GM19455 (cell line): ENCODE results near the gene FXN.
"Not testable (repeated sequence)": the region's sequence is repeated elsewhere in the genome, so short reads cannot be mapped to it uniquely, and the experiment has no call there.

Experiments
- ATAC-seq: cut with Tn5 transposase; IDR thresholded peaks from one replicate; pipeline ENCODE4 v1.9.1; 2021; ENCODE audit not compliant: unreplicated experiment

Gene FXN

DNA sequence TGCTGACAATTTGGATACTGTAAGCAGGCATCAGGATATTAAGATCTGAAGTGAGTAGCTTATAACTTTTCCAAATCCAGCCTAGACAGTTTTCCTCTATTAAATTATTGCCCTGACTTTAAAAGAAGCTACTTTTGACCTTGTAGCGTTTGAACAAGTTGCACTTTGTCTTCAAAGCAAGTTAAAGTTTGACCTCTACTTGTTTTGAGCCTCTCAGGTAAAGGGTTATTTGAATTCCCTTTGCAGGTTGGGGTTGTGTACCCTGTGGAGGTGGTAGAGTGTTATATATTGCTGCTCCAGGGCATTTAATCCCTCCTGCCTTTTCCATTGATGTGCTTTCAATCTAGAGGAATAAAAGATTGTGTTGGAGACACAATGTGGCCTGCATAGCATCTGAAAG, 30.1 kb downstream of the FXN start:
- no peak for ATAC-seq

DNA sequence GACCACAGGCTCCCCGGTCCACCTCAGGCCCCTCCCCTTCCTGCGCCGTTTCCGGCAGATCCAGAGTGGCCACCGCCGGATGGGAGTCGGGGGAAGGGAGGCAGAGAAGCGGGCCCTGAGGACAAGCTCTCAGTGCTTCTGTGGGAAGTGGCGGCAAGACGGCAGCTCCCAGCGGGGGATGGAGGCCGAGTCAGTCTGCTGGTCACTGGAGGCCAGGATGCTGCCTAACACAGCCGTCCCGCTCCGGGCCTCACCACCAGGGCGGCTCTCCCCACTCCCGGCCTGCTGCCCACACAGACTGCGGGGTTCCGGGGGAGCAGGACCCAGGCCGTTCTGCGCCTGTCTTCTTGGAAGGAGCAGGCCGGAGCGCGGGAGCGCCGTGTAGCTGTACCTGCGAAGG, 31.4 kb downstream of the FXN start:
- no peak for ATAC-seq

DNA sequence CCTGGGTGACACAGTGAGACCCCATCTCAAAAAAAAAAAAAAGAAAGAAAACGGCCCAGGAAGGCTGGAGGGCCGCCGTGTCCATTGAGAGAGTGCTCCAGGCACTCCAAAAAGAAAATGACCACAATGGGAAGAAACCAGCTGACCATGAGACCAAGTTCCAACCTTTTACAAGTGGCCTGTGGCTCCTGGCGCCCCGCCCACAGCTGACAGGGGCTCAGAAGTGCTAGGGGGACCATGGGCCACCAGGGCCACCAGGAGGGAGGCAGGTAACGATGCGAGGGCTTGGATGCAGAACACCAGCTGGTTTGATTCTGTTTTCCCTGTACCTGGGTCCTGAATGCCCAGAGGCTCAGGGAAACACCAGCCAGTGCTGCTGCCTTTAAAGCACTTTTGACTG, 34.6 kb downstream of the FXN start:
- ATAC-seq: no peak

DNA sequence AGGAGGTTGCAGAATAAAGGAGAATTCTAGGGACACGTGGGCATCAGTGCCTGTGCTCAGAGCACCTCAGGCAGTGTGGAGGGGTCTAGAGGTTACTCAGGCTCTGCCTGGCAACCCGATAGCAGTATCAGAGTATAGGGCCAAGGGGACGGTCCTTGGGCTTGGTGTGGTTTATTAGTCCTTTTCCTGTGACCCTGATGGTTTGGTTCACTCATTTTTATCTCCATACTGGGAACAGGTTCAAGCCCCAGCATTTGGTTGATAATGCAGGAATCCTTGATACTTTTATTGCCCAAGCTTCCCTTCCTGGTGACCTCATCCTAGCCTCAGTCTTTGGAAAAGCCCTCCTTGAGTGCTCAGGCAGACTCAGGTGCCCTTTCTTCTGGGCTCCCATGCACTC, 35.5 kb downstream of the FXN start:
- no peak for ATAC-seq

DNA sequence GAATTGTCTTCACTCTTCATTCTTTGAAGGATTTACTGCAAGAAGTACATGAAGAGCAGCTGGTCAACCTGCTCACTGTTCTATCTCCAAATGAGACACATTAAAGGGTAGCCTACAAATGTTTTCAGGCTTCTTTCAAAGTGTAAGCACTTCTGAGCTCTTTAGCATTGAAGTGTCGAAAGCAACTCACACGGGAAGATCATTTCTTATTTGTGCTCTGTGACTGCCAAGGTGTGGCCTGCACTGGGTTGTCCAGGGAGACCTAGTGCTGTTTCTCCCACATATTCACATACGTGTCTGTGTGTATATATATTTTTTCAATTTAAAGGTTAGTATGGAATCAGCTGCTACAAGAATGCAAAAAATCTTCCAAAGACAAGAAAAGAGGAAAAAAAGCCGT, 37.6 kb downstream of the FXN start:
- ATAC-seq: no peak

DNA sequence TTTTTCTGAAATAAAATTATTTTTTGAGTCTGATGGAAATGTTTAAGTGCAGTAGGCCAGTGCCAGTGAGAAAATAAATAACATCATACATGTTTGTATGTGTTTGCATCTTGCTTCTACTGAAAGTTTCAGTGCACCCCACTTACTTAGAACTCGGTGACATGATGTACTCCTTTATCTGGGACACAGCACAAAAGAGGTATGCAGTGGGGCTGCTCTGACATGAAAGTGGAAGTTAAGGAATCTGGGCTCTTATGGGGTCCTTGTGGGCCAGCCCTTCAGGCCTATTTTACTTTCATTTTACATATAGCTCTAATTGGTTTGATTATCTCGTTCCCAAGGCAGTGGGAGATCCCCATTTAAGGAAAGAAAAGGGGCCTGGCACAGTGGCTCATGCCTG, 39.2 kb downstream of the FXN start:
- ATAC-seq: no peak

DNA sequence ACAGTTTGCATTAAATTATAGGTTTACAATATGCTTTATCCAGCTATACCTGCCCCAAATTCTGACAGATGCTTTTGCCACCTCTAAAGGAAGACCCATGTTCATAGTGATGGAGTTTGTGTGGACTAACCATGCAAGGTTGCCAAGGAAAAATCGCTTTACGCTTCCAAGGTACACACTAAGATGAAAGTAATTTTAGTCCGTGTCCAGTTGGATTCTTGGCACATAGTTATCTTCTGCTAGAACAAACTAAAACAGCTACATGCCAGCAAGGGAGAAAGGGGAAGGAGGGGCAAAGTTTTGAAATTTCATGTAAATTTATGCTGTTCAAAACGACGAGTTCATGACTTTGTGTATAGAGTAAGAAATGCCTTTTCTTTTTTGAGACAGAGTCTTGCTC, 41.0 kb downstream of the FXN start:
- ATAC-seq: no peak

DNA sequence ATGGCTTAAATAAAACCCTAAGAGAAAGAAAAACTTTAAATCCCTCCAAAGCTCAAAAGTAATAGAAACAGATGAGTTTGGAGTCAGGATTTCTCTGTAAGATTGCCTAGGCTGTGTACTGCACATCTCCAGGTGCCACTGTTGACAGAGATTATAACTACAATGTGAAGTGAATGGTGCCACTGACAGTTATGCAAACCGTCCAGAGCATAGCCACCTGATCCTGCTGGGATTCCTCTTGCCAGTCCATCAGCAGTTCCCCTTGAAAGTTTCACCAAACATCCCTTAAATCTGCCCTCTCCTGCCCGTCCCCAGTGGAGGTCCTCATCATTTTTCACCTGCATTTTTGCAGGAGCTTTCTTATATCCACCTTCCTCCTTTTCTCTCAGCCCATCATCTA, 42.5 kb downstream of the FXN start:
- ATAC-seq: no peak

DNA sequence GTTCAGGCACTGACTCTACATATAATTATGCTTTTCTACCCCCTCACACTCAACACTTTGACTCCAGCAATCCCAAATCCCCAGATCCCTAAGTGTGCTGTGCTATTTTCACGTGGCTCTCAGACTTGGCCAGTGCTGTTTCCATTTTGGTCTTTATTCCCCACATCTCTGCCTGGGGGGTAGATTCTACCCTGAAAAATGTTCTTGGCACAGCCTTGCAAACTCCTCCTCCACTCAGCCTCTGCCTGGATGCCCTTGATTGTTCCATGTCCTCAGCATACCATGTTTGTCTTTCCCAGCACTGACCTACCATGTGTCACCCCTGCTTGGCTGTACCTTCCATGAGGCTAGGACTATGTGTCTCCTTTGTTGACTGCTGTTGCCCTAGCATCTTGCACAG, 43.0 kb downstream of the FXN start:
- no peak for ATAC-seq

DNA sequence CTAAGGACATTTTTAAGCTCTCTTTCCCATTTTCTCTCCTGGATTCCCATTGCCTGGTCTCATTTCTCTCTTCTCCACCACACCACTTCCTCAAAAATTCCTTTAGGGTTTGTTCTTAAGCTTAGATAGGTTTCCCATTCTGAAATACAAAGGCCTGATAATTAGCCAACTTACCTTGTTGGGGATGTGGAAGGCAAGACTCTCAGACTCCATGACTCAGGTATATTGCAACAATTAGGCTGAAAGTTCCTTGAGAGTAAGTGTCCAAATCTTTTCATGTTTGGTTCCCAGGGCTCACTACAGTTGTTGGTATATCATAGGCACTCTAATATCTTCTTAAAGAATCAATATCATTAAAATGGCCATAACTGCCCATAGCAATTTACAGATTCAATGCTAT, 43.6 kb downstream of the FXN start:
- ATAC-seq: no peak

DNA sequence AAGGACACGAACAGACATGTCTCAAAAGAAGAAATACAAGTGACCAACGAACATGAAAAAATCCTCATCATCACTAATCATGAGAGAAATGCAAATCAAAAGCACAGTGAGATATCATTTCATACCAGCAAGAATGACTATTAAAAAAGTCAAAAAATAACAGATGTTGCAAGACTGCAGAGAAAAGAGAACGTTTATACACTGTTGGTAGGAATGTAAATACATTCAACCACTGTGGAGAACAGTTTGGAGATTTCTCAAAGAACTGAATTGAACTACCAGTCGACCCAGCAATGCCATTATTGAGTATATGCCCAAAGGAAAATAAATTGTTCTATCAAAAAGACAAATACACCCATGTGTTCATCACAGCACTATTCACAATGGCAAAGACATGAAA, 45.7 kb downstream of the FXN start:
- ATAC-seq: no peak

DNA sequence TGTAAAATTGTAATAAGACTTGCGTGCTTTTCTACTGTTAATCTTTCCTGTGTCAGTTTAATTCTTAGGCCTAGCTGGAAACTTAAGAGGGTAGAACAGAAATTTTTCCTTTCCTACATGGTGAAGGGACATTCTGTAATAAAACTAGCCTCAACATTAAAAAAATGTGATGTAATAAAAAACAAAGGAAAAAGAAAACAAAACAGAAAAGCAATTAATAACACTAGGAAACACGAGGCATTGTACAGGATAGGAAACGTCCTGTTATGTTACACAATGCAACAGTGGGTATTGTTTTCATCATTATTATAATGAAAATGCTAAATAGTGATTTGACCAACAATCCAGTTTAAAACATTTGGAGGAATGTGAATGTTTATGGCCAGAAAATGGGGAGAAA, 47.8 kb downstream of the FXN start:
- ATAC-seq: no peak

DNA sequence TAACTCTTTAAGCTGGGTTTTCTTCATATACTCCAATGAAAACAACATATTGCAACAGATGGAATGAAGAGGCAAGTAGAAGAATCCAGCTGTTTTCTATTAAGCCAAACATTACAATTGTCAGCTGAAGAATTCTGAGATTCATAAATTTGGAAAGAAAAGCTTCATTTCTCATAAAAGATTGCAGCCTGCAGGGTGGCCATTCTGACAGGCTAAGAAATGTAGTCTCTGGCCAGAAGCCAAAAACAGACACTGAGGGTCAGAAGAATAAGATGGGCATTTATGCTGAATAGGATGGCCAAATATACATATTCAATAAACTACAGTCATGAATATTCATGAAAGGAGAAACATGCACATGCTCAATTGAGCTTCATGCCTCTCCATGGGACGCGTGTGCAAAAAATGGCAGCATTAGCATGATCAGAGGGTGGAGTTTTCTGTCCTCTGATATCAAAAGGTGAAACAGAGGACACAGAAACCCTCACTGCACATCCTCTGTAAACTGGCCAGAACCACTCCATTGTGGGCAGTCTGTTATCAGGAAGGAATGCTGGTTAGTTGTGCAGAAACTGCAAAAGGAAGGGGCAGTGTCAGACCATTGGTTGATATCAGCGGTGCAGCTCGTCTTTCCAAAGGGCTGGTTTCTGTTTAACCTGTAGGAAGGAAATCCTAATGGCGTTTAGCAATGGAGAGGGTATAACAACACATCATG, 50.2 kb downstream of the FXN start:
- ATAC-seq: no peak

DNA sequence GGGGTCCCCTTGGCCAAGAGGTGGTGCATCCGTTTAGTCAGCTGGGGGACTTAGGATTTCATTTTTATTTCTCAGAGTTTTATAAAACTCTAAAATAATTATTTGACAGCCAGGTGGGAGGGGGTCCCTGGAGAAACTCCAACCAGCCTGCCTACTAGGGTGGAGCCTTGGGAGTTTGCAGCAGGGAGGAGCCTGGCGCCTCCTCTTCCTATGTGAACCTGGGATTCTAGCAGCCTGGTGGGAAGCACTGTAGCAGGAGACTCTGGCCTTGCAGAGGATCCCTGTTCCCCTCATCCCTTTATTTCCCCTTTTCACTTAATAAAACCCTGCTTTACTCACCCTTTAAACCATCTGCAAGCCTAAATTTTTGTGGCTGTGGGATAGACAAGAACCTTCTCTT, 50.8 kb downstream of the FXN start:
- ATAC-seq: no peak

DNA sequence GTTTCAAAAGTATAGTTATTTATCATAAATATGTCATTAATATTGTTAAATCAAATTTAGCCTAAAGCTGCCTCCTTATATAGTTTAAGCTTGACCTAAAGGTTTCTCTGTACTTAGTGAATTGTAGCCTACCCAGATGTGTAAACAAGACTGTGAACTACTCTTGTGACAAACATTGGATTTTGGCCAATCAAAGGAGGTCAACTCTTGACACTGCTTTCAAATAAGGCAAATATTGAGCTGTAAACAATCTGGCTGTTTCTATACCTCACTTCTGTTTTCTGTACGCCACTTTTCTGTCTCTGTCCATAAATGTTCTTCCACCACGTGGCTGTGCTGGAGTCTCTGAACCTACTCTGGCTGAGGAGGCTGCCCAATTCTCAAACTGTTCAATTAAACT, 51.2 kb downstream of the FXN start:
- ATAC-seq: no peak

DNA sequence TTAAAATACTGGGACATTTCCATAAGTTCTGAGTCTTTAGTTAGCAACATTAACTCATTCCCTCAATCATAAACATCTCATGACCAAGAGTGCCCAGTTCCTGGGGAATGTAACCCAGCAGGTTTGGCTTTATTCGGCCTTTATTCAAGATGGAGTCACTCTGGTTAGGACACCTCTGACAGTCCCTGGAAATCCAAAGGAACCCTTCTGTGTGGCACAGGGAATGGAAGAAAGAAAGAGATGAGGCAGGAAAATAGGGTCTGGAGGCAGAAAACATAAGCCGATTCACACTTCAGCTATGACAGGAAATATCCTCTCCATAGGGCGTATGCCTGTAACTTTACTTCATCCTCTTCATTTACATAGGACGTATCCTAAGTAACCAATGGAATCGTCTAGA, 53.5 kb downstream of the FXN start:
- ATAC-seq: no peak

DNA sequence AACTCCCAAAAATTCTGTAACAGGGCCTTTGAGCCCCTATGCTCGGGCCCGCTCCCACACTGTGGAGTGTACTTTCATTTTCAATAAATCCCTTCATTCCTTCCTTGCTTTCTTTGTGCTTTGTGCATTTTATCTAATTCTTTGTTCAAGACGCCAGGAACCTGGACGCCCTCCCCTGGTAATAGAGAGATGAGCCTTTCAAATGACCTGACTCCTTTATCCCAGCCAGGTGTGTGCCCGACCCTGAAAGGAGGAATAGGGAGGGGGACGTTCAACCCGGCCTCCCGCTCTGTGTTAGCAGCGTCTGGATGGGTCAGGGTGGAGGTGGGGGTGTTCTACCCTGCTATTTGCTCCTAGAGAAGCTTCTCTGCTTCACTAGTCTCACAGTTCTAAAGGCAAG, 53.9 kb downstream of the FXN start:
- ATAC-seq: no peak

DNA sequence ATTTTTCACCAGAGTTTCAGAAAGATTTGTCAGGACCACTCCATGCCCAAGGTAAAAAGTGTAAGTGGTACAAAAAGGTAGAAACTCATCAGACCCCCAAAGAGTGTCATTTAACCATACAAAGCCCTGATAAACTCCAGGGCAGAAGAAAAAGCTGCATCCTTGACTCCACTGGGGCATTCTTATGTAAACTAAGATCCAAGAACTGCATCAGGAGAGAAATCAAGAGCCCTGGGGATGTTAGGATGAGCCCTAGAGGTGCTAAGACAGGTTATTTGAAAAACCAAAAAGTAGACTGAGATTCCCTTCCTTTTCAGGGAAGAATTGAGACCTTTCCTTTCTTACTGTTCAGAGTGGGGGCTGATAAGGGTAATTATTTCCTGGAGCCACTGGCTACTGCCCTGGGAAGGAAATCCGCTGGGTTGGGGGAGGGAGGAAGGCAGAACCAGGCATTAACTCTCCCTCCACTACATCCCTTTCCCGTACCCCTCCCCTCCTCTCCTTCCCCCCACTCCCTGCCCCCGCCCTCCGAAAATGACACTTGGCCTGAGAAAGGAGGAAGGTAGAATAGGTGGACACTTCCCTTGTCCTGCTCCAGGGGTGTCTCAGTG, 54.7 kb downstream of the FXN start:
- ATAC-seq: no peak

DNA sequence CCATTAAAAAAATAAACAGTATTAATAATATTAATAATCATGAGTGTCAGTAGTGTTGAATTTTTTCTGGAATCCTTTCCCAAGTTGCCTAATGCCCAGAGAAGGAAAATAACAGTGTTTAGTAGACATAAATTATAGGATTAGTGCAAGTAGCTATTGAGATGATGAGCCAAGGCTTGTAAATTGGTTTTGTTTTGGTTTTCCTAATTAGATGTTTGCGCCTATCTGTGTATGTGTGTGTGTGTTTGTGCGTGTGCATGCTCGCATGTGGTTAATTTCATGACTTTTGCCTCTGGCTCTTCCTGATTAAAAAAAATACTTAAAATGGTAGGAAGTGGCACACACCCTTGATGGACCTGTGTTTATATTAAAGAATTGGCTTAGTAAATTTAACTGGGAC, 55.4 kb downstream of the FXN start:
- ATAC-seq: no peak

DNA sequence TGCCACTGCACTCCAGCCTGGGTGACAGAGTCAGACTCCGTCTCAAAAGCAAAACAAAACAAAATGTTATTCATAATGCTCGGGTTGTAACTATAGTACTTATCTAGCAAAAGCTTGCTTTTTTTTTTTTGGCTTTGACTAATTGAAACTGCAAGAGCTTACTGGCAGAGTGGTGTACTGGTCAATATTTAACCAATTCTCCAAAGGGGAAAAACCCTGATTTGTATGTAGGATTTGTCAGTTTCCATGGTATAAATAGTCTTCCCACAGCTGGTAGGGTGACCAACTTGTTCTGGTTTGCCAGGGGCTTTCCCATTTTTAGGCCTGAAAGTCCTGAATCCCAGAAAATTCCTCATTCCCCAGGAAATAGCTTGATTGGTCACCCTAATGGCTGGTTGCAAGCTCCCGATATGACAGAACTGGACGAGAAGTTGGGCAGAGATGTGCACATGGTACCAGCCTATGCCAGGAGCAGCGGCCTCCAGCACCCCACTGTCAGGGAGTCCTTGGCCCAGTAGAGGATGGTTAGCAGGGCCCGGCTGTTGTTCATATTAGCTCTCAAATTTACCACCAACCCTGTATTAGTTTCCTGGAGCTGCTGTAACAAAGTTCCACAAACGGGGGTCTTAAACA, 58.0 kb downstream of the FXN start:
- ATAC-seq: no peak

DNA sequence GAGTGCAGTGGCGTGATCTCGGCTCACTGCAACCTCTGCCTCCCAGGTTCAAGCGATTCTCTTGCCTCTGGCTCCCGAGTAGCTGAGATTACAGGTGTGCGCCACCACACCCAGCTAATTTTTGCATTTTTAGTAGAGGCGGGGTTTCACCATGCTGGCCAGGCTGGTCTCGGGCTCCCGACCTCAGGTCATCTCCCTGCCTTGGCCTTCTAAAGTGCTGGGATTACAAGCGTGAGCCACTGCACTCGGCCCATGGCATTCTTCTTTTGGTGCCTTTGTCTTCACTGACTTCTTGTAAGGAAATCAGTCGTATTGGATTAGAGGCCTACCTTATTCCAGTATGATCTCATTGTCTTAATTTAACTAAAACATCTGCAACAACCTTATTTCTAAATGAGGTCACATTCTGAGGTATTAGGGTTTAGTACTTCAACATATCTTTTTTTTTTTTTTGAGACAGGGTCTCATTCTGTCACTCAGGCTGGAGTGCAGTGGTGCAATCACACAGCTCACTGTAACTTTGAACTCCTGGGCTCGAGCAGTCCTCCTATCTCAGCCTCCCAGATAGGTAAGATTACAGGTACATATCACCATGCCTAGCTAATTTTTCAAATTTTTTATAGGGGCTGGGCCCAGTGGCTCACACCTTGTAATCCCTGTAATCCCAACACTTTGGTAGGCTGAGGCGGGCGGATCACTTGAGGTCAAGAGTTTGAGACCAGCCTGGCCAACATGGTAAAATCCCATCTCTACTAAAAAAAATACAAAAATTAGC, 59.0 kb downstream of the FXN start:
- not testable (repeated sequence) for ATAC-seq

DNA sequence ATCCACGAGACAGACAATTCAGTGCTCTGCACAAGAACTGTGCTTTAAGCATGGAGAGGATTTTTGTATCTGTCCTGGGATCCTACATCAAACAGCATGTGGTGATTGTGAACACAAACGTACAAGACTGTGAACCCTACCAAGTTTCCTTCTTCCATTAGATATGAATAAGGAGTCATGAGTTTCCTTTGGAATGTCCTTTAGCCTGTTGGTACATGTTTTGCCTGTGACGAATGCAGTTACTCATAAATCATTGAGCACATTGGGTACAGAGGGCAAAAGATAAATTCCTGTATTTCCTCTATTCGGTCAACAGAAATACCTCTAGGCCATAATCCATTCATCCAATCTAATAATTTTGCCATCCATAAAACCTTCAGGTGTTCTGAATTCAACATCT, 61.5 kb downstream of the FXN start:
- ATAC-seq: no peak
